K562 (cell line): ENCODE data around the gene TRIM60. TPM values are rescaled to one million over a fixed set of nuclear protein-coding genes. Genes with fewer than 3 reads are reported as not detected.

Experiments
- ATAC-seq: fragments of 200-7000 bp; cut with Tn5 transposase; 3 replicates; pipeline ENCODE4 v1.9.1; 2020; ENCODE audit warnings: moderate library complexity
- BruUV-seq: library from RNA; stranded (reverse); fragments of 400-500 nt; replicated peaks from 2 replicates; lab custom pipeline; 2021; lab: Mats Ljungman, UMichigan
- CTCF ChIA-PET: fragments of 300-600 bp; formaldehyde crosslinking; extraction: SDS; loops from one replicate; lab custom pipeline; 2021; ENCODE audit warnings: low intra/inter-chr PET ratio; lab: Yijun Ruan, JAX
- POLR2A ChIA-PET: fragments of 300-600, 350-650 bp; sonication (Branson Sonifier 250); formaldehyde crosslinking; extraction: SDS; loops from one replicate; lab custom pipeline; 2021; ENCODE audit warnings: antibody characterized with exemption, inconsistent platforms; lab: Yijun Ruan, JAX
- DNase-seq, 4 experiments: peaks; one replicate each; pipeline versions ENCODE4 v3.0.0 to v3.0.0-alpha.2; 2011 to 2018; ENCODE audit warnings: low spot score in 3 of 4, mixed read lengths in 3 of 4; ENCODE audit errors: extremely low read depth in 1 of 4
- FAIRE-seq: peaks from 2 replicates; lab custom pipeline; 2011; peaks lifted over from hg19 to GRCh38; lab: Jason Lieb, UNC
- H2AFZ ChIP-seq: 2 replicates; pipeline ENCODE4 v1.6.0; 2011; ENCODE audit warnings: low read depth, low read length, control low read depth, inconsistent platforms
- H3K27ac ChIP-seq: fragments of 200-600 bp; 3 replicates; pipeline ENCODE4 v1.8.0; 2011; ENCODE audit warnings: low read depth, mild to moderate bottlenecking, control low read depth, inconsistent platforms, low read length, moderate library complexity, mixed read lengths; ENCODE audit errors: extremely low read depth
- H3K27me3 ChIP-seq, 2 experiments: fragments of 300-600 bp in 1 of 2; 2 replicates in 1 of 2; 3 replicates in 1 of 2; pipeline versions ENCODE4 v1.6.0 to v1.8.0; 2011; ENCODE audit warnings: inconsistent platforms in 2 of 2, low read length in 2 of 2, mild to moderate bottlenecking in 1 of 2, mixed read lengths in 1 of 2, moderate library complexity in 1 of 2; ENCODE audit not compliant: control insufficient read depth in 2 of 2, insufficient read depth in 2 of 2
- H3K36me3 ChIP-seq: fragments of 300-600 bp; 3 replicates; pipeline ENCODE4 v1.8.0; 2011; ENCODE audit warnings: mild to moderate bottlenecking, low read length, inconsistent platforms; ENCODE audit not compliant: control insufficient read depth, insufficient read depth
- H3K4me1 ChIP-seq, 2 experiments: fragments of 200-600 bp in 1 of 2; replicated peaks in 1 of 2; 2 replicates in 1 of 2; 3 replicates in 1 of 2; pipeline versions ENCODE4 v1.5.1 to v1.8.0; 2011; ENCODE audit warnings: inconsistent platforms in 2 of 2, low read length in 2 of 2, mild to moderate bottlenecking in 1 of 2, mixed read lengths in 1 of 2, moderate library complexity in 1 of 2; ENCODE audit not compliant: control insufficient read depth in 2 of 2, insufficient read depth in 2 of 2
- H3K4me2 ChIP-seq: 2 replicates; pipeline ENCODE4 v1.6.1; 2011; ENCODE audit warnings: low read length, control low read depth, inconsistent platforms, mixed read lengths; ENCODE audit not compliant: insufficient read depth
- H3K4me3 ChIP-seq: fragments of 200-600 bp; sonication (generic), shearing (Covaris generic); 2 replicates; pipeline ENCODE4 v1.5.1; 2016; ENCODE audit warnings: control low read depth, inconsistent platforms
- H3K79me2 ChIP-seq: fragments of 200-600 bp; 3 replicates; pipeline ENCODE4 v1.8.0; 2011; ENCODE audit warnings: low read length, inconsistent platforms; ENCODE audit not compliant: control insufficient read depth, insufficient read depth
- H3K9ac ChIP-seq, 2 experiments: 2 replicates each; pipeline versions ENCODE4 v1.6.0 to v1.6.1; 2011; ENCODE audit warnings: low read depth in 2 of 2, low read length in 2 of 2, control low read depth in 1 of 2, inconsistent platforms in 1 of 2, mild to moderate bottlenecking in 1 of 2, mixed read lengths in 1 of 2; ENCODE audit not compliant: insufficient read depth in 1 of 2
- H3K9me1 ChIP-seq: one replicate; pipeline ENCODE4 v1.6.0; 2011; ENCODE audit warnings: inconsistent platforms, mild to moderate bottlenecking, low read length, moderate library complexity; ENCODE audit not compliant: control insufficient read depth, insufficient read depth
- H3K9me3 ChIP-seq: replicated peaks from 2 replicates; pipeline ENCODE4 v1.5.1; 2011; ENCODE audit warnings: low read depth, low read length, inconsistent platforms; ENCODE audit not compliant: control insufficient read depth, insufficient read depth
- H4K20me1 ChIP-seq: replicated peaks from 2 replicates; pipeline ENCODE4 v1.6.1; 2011; ENCODE audit warnings: low read length, inconsistent platforms, mixed read lengths; ENCODE audit not compliant: control insufficient read depth, insufficient read depth
- CREBBP ChIP-seq: IDR thresholded peaks from one replicate; pipeline ENCODE4 v1.6.1; 2012; ENCODE audit warnings: low read depth, mild to moderate bottlenecking, control low read depth, inconsistent platforms, low read length
- HDAC1 ChIP-seq, 2 experiments: fragments of 450-650 bp; IDR thresholded peaks; 2 replicates each; pipeline ENCODE4 v1.6.1; 2016 to 2017; ENCODE audit warnings: inconsistent platforms in 1 of 2, mild to moderate bottlenecking in 1 of 2, moderate library complexity in 1 of 2
- MIER1 ChIP-seq: fragments of 450-650 bp; IDR thresholded peaks from 2 replicates; pipeline ENCODE4 v1.6.1; 2016; ENCODE audit warnings: antibody characterized with exemption, mild to moderate bottlenecking, low read depth
- MTA1 ChIP-seq: fragments of 450-650 bp; IDR thresholded peaks from 2 replicates; pipeline ENCODE4 v1.6.1; 2017; ENCODE audit warnings: borderline replicate concordance
- MTA3 ChIP-seq: fragments of 450-650 bp; formaldehyde crosslinking; IDR thresholded peaks from 2 replicates; pipeline ENCODE4 v1.6.1; 2017; ENCODE audit warnings: mild to moderate bottlenecking, borderline replicate concordance
- MYC ChIP-seq, 2 experiments: fragments of 250-450 bp in 1 of 2; sonication (Bioruptor Pico) in 1 of 2; IDR thresholded peaks; 2 replicates each; pipeline versions ENCODE4 v1.5.1 to v1.6.1; 2012 to 2021; ENCODE audit warnings: low read depth in 2 of 2, borderline replicate concordance in 1 of 2, improper control_type of control experiment in 1 of 2, low read length in 1 of 2, mild to moderate bottlenecking in 1 of 2, moderate library complexity in 1 of 2
- RBM25 ChIP-seq: fragments of 200-400 bp; formaldehyde crosslinking; IDR thresholded peaks from 2 replicates; pipeline ENCODE4 v1.6.1; 2018; ENCODE audit warnings: low read length, low read depth, moderate library complexity; ENCODE audit not compliant: severe bottlenecking
- ZNF778 ChIP-seq: fragments of 450-650 bp; formaldehyde crosslinking; IDR thresholded peaks from 2 replicates; pipeline ENCODE4 v1.4.0; 2020; ENCODE audit warnings: mild to moderate bottlenecking, moderate library complexity
- in situ Hi-C: fragments of 300-500 bp; cut with MboI; formaldehyde crosslinking; loops from 4 replicates; pipeline ENCODE4 v1.15.0; 2018; ENCODE audit warnings: inconsistent platforms, mixed read lengths
- intact Hi-C: fragments of 100-400 bp; cut with micrococcal nuclease; formaldehyde crosslinking; loops from 2 replicates; pipeline ENCODE4 v1.14.2; 2022
- polyA plus RNA-seq, 8 experiments: library from polyadenylated mRNA; depleted of rRNA in 4 of 8; stranded (reverse) in 5 of 8; unstranded in 3 of 8; fragments of >200 nt; fragmentation: Nextera tagmentation in 2 of 8; fragmentation: Illumina TruSeq in 1 of 8; extraction: Ambion mirVana in 2 of 8; extraction: Trizol in 1 of 8; gene quantifications; 2 replicates each; pipeline versions ENCODE4 v1.2.1 to v1.2.3, GENCODE V29; 2011 to 2014; ENCODE audit warnings: inconsistent platforms in 1 of 8, missing spikeins in 1 of 8
- total RNA-seq, 7 experiments: library from RNA; depleted of rRNA in 6 of 7; stranded (reverse); fragments of >200 nt in 6 of 7; fragmentation: Illumina TruSeq in 2 of 7; extraction: Trizol in 2 of 7; gene quantifications; 2 replicates each; pipeline versions ENCODE4 v1.2.1 to v1.2.3, GENCODE V29; 2011 to 2021; ENCODE audit warnings: low replicate concordance in 1 of 7
- TF ChIP-seq, protein P1 (sequence below), 2 experiments: fragments of 450-650 bp; IDR thresholded peaks; 2 replicates each; pipeline ENCODE4 v1.6.1; 2016; ENCODE audit warnings: mild to moderate bottlenecking in 2 of 2, borderline replicate concordance in 1 of 2, low read depth in 1 of 2, moderate library complexity in 1 of 2

The TRIM60 gene
- total and polyA plus RNA-seq, 9 of the 15 experiments (the other 6 are each of a cell fraction or from before 2014, with no cell fraction given): not detected

DNA sequence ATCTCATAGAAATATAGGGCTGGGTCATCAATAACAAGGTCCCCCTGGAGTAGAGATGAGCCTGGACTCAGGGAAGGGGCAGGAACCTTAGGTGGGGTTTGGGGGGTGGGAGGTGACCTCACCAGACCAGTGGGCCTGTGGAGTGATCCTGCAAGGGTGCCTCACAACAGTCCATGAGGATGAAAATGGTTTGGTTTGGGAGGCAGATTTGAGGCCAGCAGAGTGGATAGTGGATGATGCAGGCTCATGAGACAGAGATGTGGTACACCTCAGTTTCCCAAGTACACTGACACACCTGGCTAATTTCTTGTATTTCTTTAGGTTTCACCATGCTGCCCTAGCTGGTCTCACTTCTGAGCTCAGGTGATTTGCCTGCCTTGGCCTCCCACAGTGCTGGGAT lies 18.1 kb upstream of the TRIM60 start:
- H3K36me3 ChIP-seq: no peaks in the 10 kb centered on the region
- in situ Hi-C loops: no loop called here
- POLR2A ChIA-PET: no interaction called here
- intact Hi-C loops: no loop called here
- CTCF ChIA-PET: no interaction called here
- TF ChIP-seq ZNF778 (CRISPR knock-in tag) (no peak), RBM25 (no peak), MTA3 (no peak), HDAC1 (IDR thresholded peaks at IDR 0.05) (no peak), CREBBP (no peak), MYC (IDR thresholded peaks at IDR 0.05; ENCODE audit: low read depth, low read length) (no peak), MYC (CRISPR knock-in tag; IDR thresholded peaks at IDR 0.05; ENCODE audit: borderline replicate concordance, low read depth) (no peak), MTA1 (no peak), MIER1 (no peak)
- TF ChIP-seq, protein P1, sequence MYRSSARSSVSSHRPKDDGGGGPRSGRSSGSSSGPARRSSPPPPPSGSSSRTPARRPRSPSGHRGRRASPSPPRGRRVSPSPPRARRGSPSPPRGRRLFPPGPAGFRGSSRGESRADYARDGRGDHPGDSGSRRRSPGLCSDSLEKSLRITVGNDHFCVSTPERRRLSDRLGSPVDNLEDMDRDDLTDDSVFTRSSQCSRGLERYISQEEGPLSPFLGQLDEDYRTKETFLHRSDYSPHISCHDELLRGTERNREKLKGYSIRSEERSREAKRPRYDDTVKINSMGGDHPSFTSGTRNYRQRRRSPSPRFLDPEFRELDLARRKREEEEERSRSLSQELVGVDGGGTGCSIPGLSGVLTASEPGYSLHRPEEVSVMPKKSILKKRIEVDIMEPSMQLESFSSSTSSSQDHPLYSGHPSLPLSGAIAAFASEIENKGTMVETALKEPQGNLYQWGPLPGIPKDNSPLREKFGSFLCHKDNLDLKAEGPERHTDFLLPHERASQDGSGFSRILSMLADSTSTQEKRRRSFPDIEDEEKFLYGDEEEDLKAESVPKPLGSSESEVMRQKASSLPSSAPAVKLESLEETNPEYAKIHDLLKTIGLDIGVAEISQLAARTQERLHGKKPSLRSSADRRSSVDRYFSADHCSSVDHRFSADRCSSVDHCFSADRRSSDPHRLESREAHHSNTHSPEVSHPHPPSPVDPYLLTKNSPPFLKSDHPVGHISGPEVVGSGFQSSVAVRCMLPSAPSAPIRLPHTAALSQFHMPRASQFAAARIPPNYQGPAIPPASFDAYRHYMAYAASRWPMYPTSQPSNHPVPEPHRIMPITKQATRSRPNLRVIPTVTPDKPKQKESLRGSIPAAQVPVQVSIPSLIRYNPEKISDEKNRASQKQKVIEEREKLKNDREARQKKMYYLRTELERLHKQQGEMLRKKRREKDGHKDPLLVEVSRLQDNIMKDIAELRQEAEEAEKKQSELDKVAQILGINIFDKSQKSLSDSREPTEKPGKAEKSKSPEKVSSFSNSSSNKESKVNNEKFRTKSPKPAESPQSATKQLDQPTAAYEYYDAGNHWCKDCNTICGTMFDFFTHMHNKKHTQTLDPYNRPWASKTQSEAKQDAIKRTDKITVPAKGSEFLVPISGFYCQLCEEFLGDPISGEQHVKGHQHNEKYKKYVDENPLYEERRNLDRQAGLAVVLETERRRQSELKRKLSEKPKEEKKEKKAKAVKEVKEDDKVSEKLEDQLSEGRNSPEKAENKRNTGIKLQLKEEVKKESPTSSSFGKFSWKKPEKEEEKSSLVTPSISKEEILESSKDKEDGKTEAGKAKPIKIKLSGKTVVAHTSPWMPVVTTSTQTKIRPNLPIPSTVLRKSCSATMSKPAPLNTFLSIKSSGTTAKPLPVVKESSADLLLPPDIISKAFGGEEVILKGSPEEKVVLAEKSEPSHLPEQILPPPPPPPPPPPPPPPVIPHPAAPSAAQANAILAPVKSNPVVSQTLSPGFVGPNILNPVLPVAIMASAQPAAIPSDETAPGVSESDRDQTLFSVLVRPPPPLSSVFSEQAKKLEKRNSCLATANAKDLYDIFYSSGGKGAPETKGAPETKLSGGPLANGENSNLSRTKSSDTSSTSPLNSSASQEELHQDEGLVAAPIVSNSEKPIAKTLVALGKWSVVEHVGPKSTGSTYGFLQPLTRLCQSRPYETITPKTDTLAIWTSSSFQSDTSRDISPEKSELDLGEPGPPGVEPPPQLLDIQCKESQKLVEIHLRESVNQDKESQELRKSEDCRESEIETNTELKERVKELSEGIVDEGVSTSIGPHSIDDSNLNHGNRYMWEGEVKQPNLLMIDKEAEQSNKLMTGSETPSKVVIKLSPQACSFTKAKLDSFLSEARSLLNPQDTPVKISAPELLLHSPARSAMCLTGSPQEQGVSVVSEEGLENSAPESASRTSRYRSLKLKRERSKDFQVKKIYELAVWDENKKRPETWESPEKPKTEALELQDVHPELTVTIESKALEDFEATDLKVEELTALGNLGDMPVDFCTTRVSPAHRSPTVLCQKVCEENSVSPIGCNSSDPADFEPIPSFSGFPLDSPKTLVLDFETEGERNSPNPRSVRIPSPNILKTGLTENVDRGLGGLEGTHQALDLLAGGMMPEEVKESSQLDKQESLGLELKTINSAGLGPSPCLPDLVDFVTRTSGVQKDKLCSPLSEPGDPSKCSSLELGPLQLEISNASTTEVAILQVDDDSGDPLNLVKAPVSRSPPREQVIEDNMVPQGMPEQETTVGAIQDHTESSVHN (IDR thresholded peaks at IDR 0.05; ENCODE audit: borderline replicate concordance in 1 of 2, low read depth in 1 of 2): no peak
- ATAC-seq (no peak), DNase-seq (no peak), FAIRE-seq (no peak)
- H3K27me3 ChIP-seq: peaks cover 4 to 29% of the 10 kb centered on the region in 2 experiments; a peak in 4 of 5 replicates
- H4K20me1 ChIP-seq: no peaks in the 10 kb centered on the region
- H3K4me3 ChIP-seq: no peak overlapping the region
- H3K9me3 ChIP-seq: no peaks in the 10 kb centered on the region
- no peak overlapping the region for H2AFZ ChIP-seq
- H3K27ac ChIP-seq: no peak overlapping the region
- H3K4me2 ChIP-seq: no peak overlapping the region
- no peaks in the 10 kb centered on the region for H3K9me1 ChIP-seq
- no peaks in the 10 kb centered on the region for H3K4me1 ChIP-seq
- BruUV-seq: no TSS peak
- H3K79me2 ChIP-seq: no peaks in the 10 kb centered on the region
- no peak overlapping the region for H3K9ac ChIP-seq
